CD14-positive monocyte (primary cell): ENCODE data around the gene TOX3. TPM values are rescaled to one million over a fixed set of nuclear protein-coding genes. Genes with fewer than 3 reads are reported as not detected.

Experiments
- DNase-seq, 3 donors: peaks; one replicate each; pipeline ENCODE4 v3.0.0-alpha.2; 2011 to 2022
- H2AFZ ChIP-seq: 2 replicates; pipeline ENCODE4 v1.6.0; 2012; ENCODE audit warnings: mild to moderate bottlenecking, low read depth, low read length, inconsistent platforms; ENCODE audit not compliant: insufficient read depth, poor library complexity, severe bottlenecking
- H3K27ac ChIP-seq, 2 donors: 1 replicate in 1 of 2; 2 replicates in 1 of 2; pipeline ENCODE4 v1.5.1; 2012 to 2013; ENCODE audit warnings: low read length in 2 of 2, control low read depth in 1 of 2, inconsistent platforms in 1 of 2, low read depth in 1 of 2, mild to moderate bottlenecking in 1 of 2
- H3K27me3 ChIP-seq, 2 donors: one replicate each; pipeline versions ENCODE4 v1.6.0 to v1.6.1; 2011 to 2013; ENCODE audit warnings: low read length in 2 of 2; ENCODE audit not compliant: control insufficient read depth in 2 of 2, insufficient read depth in 2 of 2
- H3K36me3 ChIP-seq, 2 donors: replicated peaks in 1 of 2; 1 replicate in 1 of 2; 2 replicates in 1 of 2; pipeline versions ENCODE4 v1.5.1 to v1.6.1; 2012 to 2013; ENCODE audit warnings: low read length in 2 of 2, control low read depth in 1 of 2, inconsistent platforms in 1 of 2, mild to moderate bottlenecking in 1 of 2; ENCODE audit not compliant: insufficient read depth in 2 of 2, control insufficient read depth in 1 of 2
- H3K4me1 ChIP-seq, 2 donors: 1 replicate in 1 of 2; 2 replicates in 1 of 2; pipeline versions ENCODE4 v1.5.1 to v1.6.1; 2012 to 2013; ENCODE audit warnings: low read length in 2 of 2, control low read depth in 1 of 2, inconsistent platforms in 1 of 2, mild to moderate bottlenecking in 1 of 2, moderate library complexity in 1 of 2; ENCODE audit not compliant: insufficient read depth in 2 of 2, control insufficient read depth in 1 of 2
- H3K4me2 ChIP-seq: replicated peaks from 2 replicates; pipeline ENCODE3; 2012; ENCODE audit warnings: low read length, moderate library complexity, mild to moderate bottlenecking; ENCODE audit not compliant: poor library complexity, severe bottlenecking; ENCODE audit errors: extremely low read depth
- H3K4me3 ChIP-seq, 3 experiments: fragments of 200-600 bp in 1 of 3; sonication (generic) in 1 of 3; replicated peaks in 1 of 3; 1 replicate in 2 of 3; 2 replicates in 1 of 3; pipeline ENCODE4 v1.5.1; 2011 to 2013; ENCODE audit warnings: low read length in 3 of 3, mild to moderate bottlenecking in 3 of 3, control low read depth in 2 of 3, low read depth in 2 of 3, inconsistent platforms in 1 of 3, moderate library complexity in 1 of 3
- H3K79me2 ChIP-seq: 2 replicates; pipeline ENCODE4 v1.6.0; 2012; ENCODE audit warnings: mild to moderate bottlenecking, control low read depth, inconsistent platforms, low read length, moderate library complexity; ENCODE audit not compliant: insufficient read depth
- H3K9ac ChIP-seq: 2 replicates; pipeline ENCODE4 v1.6.0; 2017; ENCODE audit warnings: low read length, mild to moderate bottlenecking; ENCODE audit not compliant: insufficient read depth, poor library complexity, severe bottlenecking
- H3K9me3 ChIP-seq, 2 donors: replicated peaks in 1 of 2; 1 replicate in 1 of 2; 2 replicates in 1 of 2; pipeline versions ENCODE4 v1.5.1 to v1.6.1; 2012 to 2013; ENCODE audit warnings: low read length in 2 of 2, control low read depth in 1 of 2; ENCODE audit not compliant: control insufficient read depth in 1 of 2, insufficient read depth in 1 of 2
- H4K20me1 ChIP-seq: 2 replicates; pipeline ENCODE4 v1.6.0; 2012; ENCODE audit warnings: mild to moderate bottlenecking, low read length, control low read depth, moderate library complexity; ENCODE audit not compliant: insufficient read depth
- H3K27ac Mint-ChIP-seq, 7 donors: one replicate each; pipeline ENCODE4 v1.8.0; 2020; ENCODE audit warnings: mild to moderate bottlenecking in 7 of 7, mixed read lengths in 7 of 7, moderate library complexity in 6 of 7, inconsistent platforms in 2 of 7
- H3K27me3 Mint-ChIP-seq, 3 donors: one replicate each; pipeline ENCODE4 v1.8.0; 2021 to 2022; ENCODE audit warnings: low read depth in 3 of 3, mild to moderate bottlenecking in 3 of 3, mixed read lengths in 3 of 3, moderate library complexity in 3 of 3, inconsistent platforms in 1 of 3
- H3K36me3 Mint-ChIP-seq, 2 donors: one replicate each; pipeline ENCODE4 v1.8.0; 2020; ENCODE audit warnings: mixed read lengths in 2 of 2, inconsistent platforms in 1 of 2, mild to moderate bottlenecking in 1 of 2
- H3K4me1 Mint-ChIP-seq: one replicate; pipeline ENCODE4 v1.8.0; 2020; ENCODE audit warnings: mild to moderate bottlenecking, mixed read lengths
- H3K4me3 Mint-ChIP-seq, 2 donors: one replicate each; pipeline ENCODE4 v1.8.0; 2020; ENCODE audit warnings: mild to moderate bottlenecking in 2 of 2, mixed read lengths in 2 of 2, moderate library complexity in 1 of 2
- H3K9me3 Mint-ChIP-seq, 7 donors: one replicate each; pipeline ENCODE4 v1.8.0; 2020 to 2022; ENCODE audit warnings: mixed read lengths in 7 of 7, mild to moderate bottlenecking in 6 of 7, moderate library complexity in 6 of 7, inconsistent platforms in 2 of 7
- WGBS: methylation state at CpG from one replicate; pipeline ENCODE4 v1.1.5; 2013; ENCODE audit warnings: missing lambda C conversion rate; ENCODE audit not compliant: insufficient coverage; 5-methylcytosine and 5-hydroxymethylcytosine counted together
- intact Hi-C, 2 donors: fragments of 100-400 bp; cut with micrococcal nuclease; formaldehyde crosslinking; loops; one replicate each; pipeline versions ENCODE4 v1.15.0 to v1.15.1; 2023
- polyA plus RNA-seq, 3 donors: library from polyadenylated mRNA; depleted of rRNA in 1 of 3; unstranded in 2 of 3; stranded (reverse) in 1 of 3; fragments of 300-500 nt in 2 of 3; fragments of >200 nt in 1 of 3; fragmentation: Illumina TruSeq in 2 of 3; gene quantifications; 1 replicate in 2 of 3; 2 replicates in 1 of 3; pipeline ENCODE4 v1.2.3, GENCODE V29; 2012 to 2021
- TF ChIP-seq, protein P1 (sequence below): fragments of 200-600 bp; IDR thresholded peaks from one replicate; pipeline ENCODE4 v1.8.0; 2022; ENCODE audit warnings: antibody characterized with exemption, mild to moderate bottlenecking

TOX3 gene
- polyA plus RNA-seq, 3 donors, result not detected

DNA sequence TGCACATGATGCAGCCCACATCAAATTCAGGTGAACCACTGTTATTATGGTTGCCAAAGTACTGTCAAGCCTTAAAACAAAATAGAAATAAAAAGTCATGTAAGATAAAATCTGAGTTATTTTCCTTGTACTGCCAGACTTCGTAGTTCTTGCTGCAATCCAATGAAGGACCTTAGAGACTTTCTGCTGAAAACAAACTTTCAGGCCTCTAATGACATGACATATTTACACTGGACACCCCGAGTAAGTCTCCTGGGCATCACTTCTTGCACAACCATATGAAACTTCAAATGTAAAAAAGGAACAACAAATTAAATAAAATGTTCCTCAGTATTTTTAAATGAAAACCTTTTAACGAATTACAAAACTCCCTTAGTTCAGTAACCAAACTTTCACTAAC is 66.7 kb downstream of the TOX3 start:
- Mint-ChIP-seq H3K36me3 (no peaks in the 10 kb centered on the region), H3K4me3 (no peak overlapping the region), H3K9me3 (peaks cover 0 to 14% (median 1%) of the 10 kb centered on the region in 7 donors), H3K27me3 (peaks cover 0 to 2% (median 0%) of the 10 kb centered on the region in 3 donors), H3K4me1 (no peaks in the 10 kb centered on the region), H3K27ac (no peak overlapping the region)
- Histone ChIP-seq H3K27ac (no peak overlapping the region), H2AFZ (no peak overlapping the region), H4K20me1 (no peaks in the 10 kb centered on the region), H3K4me3 (no peak overlapping the region), H3K36me3 (no peaks in the 10 kb centered on the region), H3K9me3 (no peaks in the 10 kb centered on the region), H3K9ac (no peak overlapping the region), H3K4me1 (no peaks in the 10 kb centered on the region), H3K4me2 (no peak overlapping the region), H3K27me3 (no peaks in the 10 kb centered on the region), H3K79me2 (no peaks in the 10 kb centered on the region)
- no peak for DNase-seq
- WGBS, result 75% methylated on average over 1 of the region's 3 CpGs
- intact Hi-C loops, result no loop called here
- TF ChIP-seq, protein P1, sequence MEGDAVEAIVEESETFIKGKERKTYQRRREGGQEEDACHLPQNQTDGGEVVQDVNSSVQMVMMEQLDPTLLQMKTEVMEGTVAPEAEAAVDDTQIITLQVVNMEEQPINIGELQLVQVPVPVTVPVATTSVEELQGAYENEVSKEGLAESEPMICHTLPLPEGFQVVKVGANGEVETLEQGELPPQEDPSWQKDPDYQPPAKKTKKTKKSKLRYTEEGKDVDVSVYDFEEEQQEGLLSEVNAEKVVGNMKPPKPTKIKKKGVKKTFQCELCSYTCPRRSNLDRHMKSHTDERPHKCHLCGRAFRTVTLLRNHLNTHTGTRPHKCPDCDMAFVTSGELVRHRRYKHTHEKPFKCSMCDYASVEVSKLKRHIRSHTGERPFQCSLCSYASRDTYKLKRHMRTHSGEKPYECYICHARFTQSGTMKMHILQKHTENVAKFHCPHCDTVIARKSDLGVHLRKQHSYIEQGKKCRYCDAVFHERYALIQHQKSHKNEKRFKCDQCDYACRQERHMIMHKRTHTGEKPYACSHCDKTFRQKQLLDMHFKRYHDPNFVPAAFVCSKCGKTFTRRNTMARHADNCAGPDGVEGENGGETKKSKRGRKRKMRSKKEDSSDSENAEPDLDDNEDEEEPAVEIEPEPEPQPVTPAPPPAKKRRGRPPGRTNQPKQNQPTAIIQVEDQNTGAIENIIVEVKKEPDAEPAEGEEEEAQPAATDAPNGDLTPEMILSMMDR, result no peak

DNA sequence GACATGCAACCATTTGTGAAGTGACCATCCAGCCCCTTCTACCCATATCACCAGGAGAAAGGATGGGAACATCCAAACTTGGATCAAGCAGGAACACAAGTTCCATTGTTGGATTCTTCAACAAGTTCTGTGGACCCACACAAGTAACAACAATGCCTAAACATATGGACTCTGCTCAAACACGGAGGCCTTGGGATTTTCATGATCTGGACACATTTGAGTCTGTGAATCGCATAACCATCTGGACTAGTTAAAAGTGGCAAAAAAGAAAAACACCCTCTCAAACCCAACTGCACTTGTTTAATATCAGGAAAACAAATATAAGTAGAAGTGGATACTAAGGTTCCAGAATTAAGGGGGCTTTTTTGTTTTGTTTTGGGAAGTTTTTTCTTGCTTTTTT is 70.8 kb downstream of the TOX3 start:
- intact Hi-C loops, result no loop called here
- H3K4me3 Mint-ChIP-seq, result no peak overlapping the region
- no peaks in the 10 kb centered on the region for H3K36me3 ChIP-seq
- peaks cover 0 to 2% of the 10 kb centered on the region in 2 donors for H3K9me3 ChIP-seq
- H3K79me2 ChIP-seq, result no peaks in the 10 kb centered on the region
- TF ChIP-seq, protein P1, result no peak
- peaks cover 0 to 2% (median 1%) of the 10 kb centered on the region in 3 donors for H3K27me3 Mint-ChIP-seq
- H3K4me3 ChIP-seq, result no peak overlapping the region
- no peaks in the 10 kb centered on the region for H4K20me1 ChIP-seq
- H2AFZ ChIP-seq, result no peak overlapping the region
- DNase-seq, result no peak
- no peak overlapping the region for H3K27ac ChIP-seq
- no peaks in the 10 kb centered on the region for H3K27me3 ChIP-seq
- peaks cover 1 to 10% (median 5%) of the 10 kb centered on the region in 7 donors for H3K9me3 Mint-ChIP-seq
- no peaks in the 10 kb centered on the region for H3K4me1 Mint-ChIP-seq
- no peak overlapping the region for H3K4me2 ChIP-seq
- no peak overlapping the region for H3K9ac ChIP-seq
- H3K36me3 Mint-ChIP-seq, result no peaks in the 10 kb centered on the region
- no peak overlapping the region for H3K27ac Mint-ChIP-seq
- no peaks in the 10 kb centered on the region for H3K4me1 ChIP-seq
- 60% methylated on average over 1 of the region's 2 CpGs for WGBS
